Head of caudate nucleus (tissue), 42 donors: ENCODE results near the gene C22orf31.

Experiments used
- DNase-seq, 42 donors: peaks; one replicate each; pipeline versions ENCODE4 v3.0.0 to v3.0.0-alpha.2; 2020 to 2021; ENCODE audit warnings: mixed read lengths in 7 of 42
- intact Hi-C: fragments of 100-400 bp; cut with DNase I; formaldehyde crosslinking; loops from one replicate; pipeline ENCODE4 v1.15.0; 2022

C22orf31 gene

DNA sequence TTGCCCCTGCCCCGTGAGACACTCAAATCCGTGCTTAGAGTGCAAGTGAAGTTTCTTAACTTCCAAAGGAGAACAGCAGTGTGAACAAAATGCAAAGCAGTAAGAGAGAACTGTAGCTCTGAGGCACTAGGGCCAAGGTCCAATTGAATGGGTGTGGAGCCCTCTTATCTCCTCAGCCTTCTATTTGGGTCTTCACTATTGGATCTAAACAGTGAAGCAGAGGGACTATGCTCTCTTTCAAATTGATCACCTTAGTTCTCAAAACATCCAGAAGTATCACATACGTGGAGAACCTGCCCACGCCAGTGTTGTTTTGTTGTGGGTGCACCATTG lies 49.6 kb downstream of the C22orf31 start:
- intact Hi-C loops, result no loop called here

DNA sequence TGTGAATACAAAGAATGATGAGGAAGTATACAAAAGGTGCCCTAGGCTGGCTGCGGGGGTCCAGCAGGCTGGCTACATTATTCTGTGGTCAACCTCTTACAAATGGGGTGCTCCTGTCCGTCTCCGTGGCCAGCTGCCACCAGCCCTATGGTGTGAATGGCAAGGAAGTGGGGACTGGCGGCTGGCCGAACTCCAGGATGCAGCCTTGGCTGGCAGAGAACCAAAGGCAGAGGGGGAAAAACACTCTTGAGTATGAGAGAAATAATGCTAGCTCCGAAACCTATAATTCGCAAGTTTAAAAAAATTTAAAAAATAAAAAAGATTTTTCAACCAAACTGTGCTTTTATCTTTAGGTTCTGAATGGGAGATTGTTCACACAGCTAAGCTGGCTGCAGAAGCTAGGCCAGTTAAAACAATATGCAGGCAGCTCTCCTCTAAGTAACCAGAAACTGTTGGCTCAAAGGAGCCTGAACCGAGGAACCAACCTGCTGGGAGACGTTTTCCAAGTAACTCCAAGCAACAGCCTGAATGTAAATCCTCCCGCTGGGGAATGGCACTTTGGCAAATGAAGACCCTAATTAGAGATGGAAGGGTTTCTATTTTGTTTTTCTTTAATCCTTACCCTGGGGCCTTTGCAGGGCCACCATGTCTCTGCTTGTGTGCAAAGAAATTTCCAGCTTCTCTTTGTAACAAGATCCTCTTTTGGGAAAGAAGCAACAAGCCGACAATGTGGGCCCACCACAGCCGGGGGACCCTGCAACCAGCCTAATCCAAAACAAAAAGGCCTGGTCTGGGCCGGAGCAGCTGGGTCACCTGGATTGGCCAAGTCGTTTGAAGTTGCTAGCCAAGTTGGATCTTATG lies 50.2 kb downstream of the C22orf31 start:
- intact Hi-C loops, result no loop called here
- DNase-seq, result peak in 25 of 42 donors; percentile 21 to 67 (median 47)

More for the DNA sequence above, 49.6 kb downstream of the C22orf31 start:
- DNase-seq, result no peak

DNA sequence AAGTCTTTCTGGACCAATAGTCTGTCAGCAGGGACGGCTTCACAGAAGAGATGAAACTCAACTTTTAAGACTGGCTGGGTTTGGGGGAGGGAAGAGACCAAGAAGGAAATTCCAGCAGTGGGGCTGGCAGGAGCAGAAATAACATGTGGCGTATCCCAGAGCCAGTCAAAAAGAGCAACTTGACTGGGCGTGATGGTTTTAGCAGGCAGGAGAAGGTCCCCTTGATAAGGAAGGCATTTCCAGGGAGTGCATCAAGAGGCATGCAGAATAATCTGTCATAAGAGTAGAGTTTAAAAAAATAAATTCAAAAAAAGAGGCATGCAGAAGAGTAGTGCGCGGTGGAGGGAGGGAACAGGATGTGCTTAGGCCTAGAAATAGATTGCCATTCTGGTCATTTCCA lies 52.5 kb downstream of the C22orf31 start:
- no peak for DNase-seq
- intact Hi-C loops, result no loop called here
